ENCODE measurements around the gene UBE2L6. TPM values are rescaled to one million over a fixed set of nuclear protein-coding genes. Genes with fewer than 3 reads are reported as not detected.

UBE2L6 gene
- total and polyA plus RNA-seq, 2 donors (not counting 1 experiment from before 2014, with no cell fraction given): 63.5 to 70.7 TPM

- peaks cover 0 to 73% of the 10 kb centered on the region in 2 experiments for H3K36me3 ChIP-seq (replicated peaks in 1 of 2; ENCODE audit: control extremely low read depth in 1 of 2, control insufficient read depth in 1 of 2, extremely low read depth in 1 of 2, insufficient read depth in 2 of 2, low read length in 1 of 2)
- no peak overlapping the region for H3K27ac ChIP-seq (ENCODE audit: low read length in 2 of 2)
- DNase-seq (no peak), ATAC-seq (ENCODE audit: low read depth) (no peak)
- WGBS (ENCODE audit: insufficient coverage): 92% methylated on average over 4 of the region's 4 CpGs
- H2AFZ ChIP-seq (ENCODE audit: insufficient read depth, low read depth, low read length, poor library complexity, severe bottlenecking): no peak overlapping the region
- no peak overlapping the region for H3K9ac ChIP-seq (ENCODE audit: low read length)
- Mint-ChIP-seq H3K27me3 (no peaks in the 10 kb centered on the region), H3K9me3 (ENCODE audit: insufficient read depth) (no peaks in the 10 kb centered on the region), H3K27ac (no peak overlapping the region), H3K4me3 (no peak overlapping the region), H3K4me1 (peaks cover 15% of the 10 kb centered on the region)
- TF ChIP-seq EZH2 (IDR thresholded peaks at IDR 0.05; ENCODE audit: borderline replicate concordance, insufficient read depth, low read depth, low read length, poor library complexity, severe bottlenecking) (no peak), CTCF (IDR thresholded peaks at IDR 0.05) (no peak)
- CTCF ChIA-PET: interaction anchor here (0.6 kb wide), 1 partner anchor 115 kb away, joined by 3 read pairs; no protein-coding TSS in a partner anchor
- intact Hi-C loops (cut with micrococcal nuclease): no loop called here
- no peaks in the 10 kb centered on the region for H3K9me3 ChIP-seq (ENCODE audit: control extremely low read depth in 1 of 3, control insufficient read depth in 2 of 3, insufficient read depth in 1 of 3, low read length in 2 of 3)
- POLR2A ChIA-PET: no interaction called here
- H3K4me2 ChIP-seq (replicated peaks; ENCODE audit: low read depth, low read length, poor library complexity, severe bottlenecking): no peak overlapping the region
- H4K20me1 ChIP-seq (ENCODE audit: control insufficient read depth, insufficient read depth, low read length, poor library complexity, severe bottlenecking): peaks cover 21% of the 10 kb centered on the region
- peaks cover 1% of the 10 kb centered on the region for H3K79me2 ChIP-seq (ENCODE audit: control insufficient read depth, insufficient read depth, low read length)
- H3K4me3 ChIP-seq (ENCODE audit: control extremely low read depth in 1 of 5, extremely low read depth in 1 of 5, insufficient read depth in 1 of 5, low read depth in 2 of 5, low read length in 4 of 5): no peak overlapping the region
- no peaks in the 10 kb centered on the region for H3K27me3 ChIP-seq (replicated peaks in 1 of 4; ENCODE audit: control extremely low read depth in 1 of 4, control insufficient read depth in 3 of 4, insufficient read depth in 4 of 4, low read length in 3 of 4)
- peaks cover 11 to 14% of the 10 kb centered on the region in 2 donors for H3K4me1 ChIP-seq (ENCODE audit: control insufficient read depth in 2 of 2, insufficient read depth in 2 of 2, low read length in 2 of 2)
Measured at GRCh38 chr11:57551941-57552340, 15.5 kb downstream of the UBE2L6 start.

- no peak overlapping the region for H3K9ac ChIP-seq (ENCODE audit: low read length)
- H4K20me1 ChIP-seq (ENCODE audit: control insufficient read depth, insufficient read depth, low read length, poor library complexity, severe bottlenecking): peaks cover 9% of the 10 kb centered on the region
- peaks cover 0 to 54% of the 10 kb centered on the region in 2 experiments for H3K36me3 ChIP-seq (replicated peaks in 1 of 2; ENCODE audit: control extremely low read depth in 1 of 2, control insufficient read depth in 1 of 2, extremely low read depth in 1 of 2, insufficient read depth in 2 of 2, low read length in 1 of 2)
- ATAC-seq (ENCODE audit: low read depth) (no peak), DNase-seq (no peak)
- ChIA-PET CTCF (interaction anchor here (1.0 kb wide), 1 partner anchor 23 kb away, joined by 4 read pairs; no protein-coding TSS in a partner anchor), POLR2A (no interaction called here)
- H3K27me3 ChIP-seq (replicated peaks in 1 of 4; ENCODE audit: control extremely low read depth in 1 of 4, control insufficient read depth in 3 of 4, insufficient read depth in 4 of 4, low read length in 3 of 4): no peaks in the 10 kb centered on the region
- Mint-ChIP-seq H3K4me3 (no peak overlapping the region), H3K27ac (peak overlapping the region; percentile 67), H3K9me3 (ENCODE audit: insufficient read depth) (no peaks in the 10 kb centered on the region), H3K4me1 (peaks cover 15% of the 10 kb centered on the region), H3K27me3 (no peaks in the 10 kb centered on the region)
- H3K79me2 ChIP-seq (ENCODE audit: control insufficient read depth, insufficient read depth, low read length): no peaks in the 10 kb centered on the region
- no peaks in the 10 kb centered on the region for H3K9me3 ChIP-seq (ENCODE audit: control extremely low read depth in 1 of 3, control insufficient read depth in 2 of 3, insufficient read depth in 1 of 3, low read length in 2 of 3)
- H3K4me3 ChIP-seq (ENCODE audit: control extremely low read depth in 1 of 5, extremely low read depth in 1 of 5, insufficient read depth in 1 of 5, low read depth in 2 of 5, low read length in 4 of 5): no peak overlapping the region
- no peak for TF ChIP-seq CTCF (IDR thresholded peaks at IDR 0.05)
- TF ChIP-seq EZH2 (IDR thresholded peaks at IDR 0.05; ENCODE audit: borderline replicate concordance, insufficient read depth, low read depth, low read length, poor library complexity, severe bottlenecking): no peak
- intact Hi-C loops (cut with micrococcal nuclease): no loop called here
- no peak overlapping the region for H3K4me2 ChIP-seq (replicated peaks; ENCODE audit: low read depth, low read length, poor library complexity, severe bottlenecking)
- H3K4me1 ChIP-seq (ENCODE audit: control insufficient read depth in 2 of 2, insufficient read depth in 2 of 2, low read length in 2 of 2): peaks cover 11 to 16% of the 10 kb centered on the region in 2 donors
- H3K27ac ChIP-seq (ENCODE audit: low read length in 2 of 2): no peak overlapping the region
- WGBS (ENCODE audit: insufficient coverage): 93% methylated on average over 8 of the region's 8 CpGs
- H2AFZ ChIP-seq (ENCODE audit: insufficient read depth, low read depth, low read length, poor library complexity, severe bottlenecking): no peak overlapping the region
Measured at GRCh38 chr11:57549983-57550382, 17.5 kb downstream of the UBE2L6 start.

Measured in B cell (primary cell).